DOHH2 (cell line): ENCODE results near the gene DCTPP1.

Experiments used
- H3F3A ChIP-seq: fragments of 200-600 bp; sonication (generic), shearing (Covaris generic); 2 replicates; pipeline ENCODE4 v1.6.0; 2016; ENCODE audit warnings: antibody characterized with exemption, mild to moderate bottlenecking; ENCODE audit not compliant: control insufficient read depth, insufficient read depth
- H3K27ac ChIP-seq: fragments of 200-600 bp; sonication (generic); 2 replicates; pipeline ENCODE4 v1.5.1; 2014; ENCODE audit warnings: low read depth, mild to moderate bottlenecking, low read length, moderate library complexity
- H3K27me3 ChIP-seq: fragments of 200-600 bp; sonication (generic); 2 replicates; pipeline ENCODE4 v1.6.1; 2014; ENCODE audit warnings: mild to moderate bottlenecking, low read length, mixed read lengths; ENCODE audit not compliant: control insufficient read depth
- H3K36me3 ChIP-seq: fragments of 200-600 bp; sonication (generic); 2 replicates; pipeline ENCODE4 v1.6.1; 2014; ENCODE audit warnings: mild to moderate bottlenecking, low read length, moderate library complexity, mixed read lengths; ENCODE audit not compliant: control insufficient read depth
- H3K4me1 ChIP-seq: fragments of 200-600 bp; sonication (generic); 2 replicates; pipeline ENCODE4 v1.6.1; 2014; ENCODE audit warnings: mild to moderate bottlenecking, low read length, mixed read lengths; ENCODE audit not compliant: control insufficient read depth
- H3K4me2 ChIP-seq: fragments of 200-600 bp; sonication (generic); 2 replicates; pipeline ENCODE4 v1.6.0; 2014; ENCODE audit warnings: mild to moderate bottlenecking, low read length, moderate library complexity
- H3K4me3 ChIP-seq: fragments of 200-600 bp; sonication (generic); 2 replicates; pipeline ENCODE4 v1.5.1; 2014; ENCODE audit warnings: mild to moderate bottlenecking, low read length, mixed read lengths
- H3K79me2 ChIP-seq: fragments of 200-600 bp; sonication (generic); 2 replicates; pipeline ENCODE4 v1.6.1; 2014; ENCODE audit warnings: mild to moderate bottlenecking, low read length, mixed read lengths; ENCODE audit not compliant: control insufficient read depth
- H3K9me2 ChIP-seq: fragments of 200-600 bp; sonication (generic); replicated peaks from 2 replicates; pipeline ENCODE4 v1.6.1; 2014; ENCODE audit warnings: mild to moderate bottlenecking, low read length, mixed read lengths; ENCODE audit not compliant: control insufficient read depth
- H3K9me3 ChIP-seq: fragments of 200-600 bp; sonication (generic); 2 replicates; pipeline ENCODE4 v1.6.1; 2014; ENCODE audit warnings: antibody characterized with exemption, low read length, mixed read lengths; ENCODE audit not compliant: control insufficient read depth, insufficient read depth
- H4K20me1 ChIP-seq: fragments of 200-600 bp; sonication (generic); 2 replicates; pipeline ENCODE4 v1.6.0; 2014; ENCODE audit warnings: low read depth, mild to moderate bottlenecking, antibody characterized with exemption, low read length, moderate library complexity; ENCODE audit not compliant: control insufficient read depth, insufficient read depth
- EZH2phosphoT487 ChIP-seq: fragments of 200-600 bp; sonication (generic); IDR thresholded peaks from 2 replicates; pipeline ENCODE4 v1.6.1; 2017; ENCODE audit warnings: borderline replicate concordance, mild to moderate bottlenecking, antibody characterized with exemption, low read length, moderate library complexity, mixed read lengths
- TF ChIP-seq, protein P1 (sequence below): fragments of 200-600 bp; sonication (generic); IDR thresholded peaks from one replicate; pipeline ENCODE4 v1.5.1; 2014; ENCODE audit warnings: antibody characterized with exemption, mild to moderate bottlenecking, low read depth, low read length; ENCODE audit not compliant: poor library complexity, severe bottlenecking

The DCTPP1 gene

DNA sequence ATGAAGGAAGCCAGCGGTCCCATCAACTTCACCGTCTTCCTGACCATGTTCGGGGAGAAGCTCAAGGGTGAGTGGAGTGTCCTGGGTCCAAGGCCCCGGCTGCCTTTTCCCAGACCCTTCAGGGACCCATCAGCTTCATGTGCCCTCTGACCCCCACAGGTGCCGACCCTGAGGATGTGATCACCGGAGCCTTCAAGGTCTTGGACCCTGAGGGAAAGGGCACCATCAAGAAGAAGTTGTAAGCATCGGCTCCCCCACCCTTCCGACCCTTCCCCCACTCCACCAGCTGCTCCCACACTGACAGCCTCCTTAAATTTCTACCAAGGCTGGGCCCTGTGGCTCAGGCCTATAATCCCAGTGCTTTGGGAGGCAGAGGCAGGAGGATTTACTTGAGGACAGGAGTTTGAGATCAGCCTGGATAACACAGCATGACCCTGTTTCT is 53.3 kb downstream of the DCTPP1 start:
- H3K4me3 ChIP-seq = no peak overlapping the region
- no peaks in the 10 kb centered on the region for H4K20me1 ChIP-seq
- H3K9me3 ChIP-seq = no peaks in the 10 kb centered on the region
- H3F3A ChIP-seq = peaks cover 20% of the 10 kb centered on the region
- peaks cover 30% of the 10 kb centered on the region for H3K36me3 ChIP-seq
- peaks cover 58% of the 10 kb centered on the region for H3K4me1 ChIP-seq
- no peak overlapping the region for H3K27ac ChIP-seq
- TF ChIP-seq, protein P1, sequence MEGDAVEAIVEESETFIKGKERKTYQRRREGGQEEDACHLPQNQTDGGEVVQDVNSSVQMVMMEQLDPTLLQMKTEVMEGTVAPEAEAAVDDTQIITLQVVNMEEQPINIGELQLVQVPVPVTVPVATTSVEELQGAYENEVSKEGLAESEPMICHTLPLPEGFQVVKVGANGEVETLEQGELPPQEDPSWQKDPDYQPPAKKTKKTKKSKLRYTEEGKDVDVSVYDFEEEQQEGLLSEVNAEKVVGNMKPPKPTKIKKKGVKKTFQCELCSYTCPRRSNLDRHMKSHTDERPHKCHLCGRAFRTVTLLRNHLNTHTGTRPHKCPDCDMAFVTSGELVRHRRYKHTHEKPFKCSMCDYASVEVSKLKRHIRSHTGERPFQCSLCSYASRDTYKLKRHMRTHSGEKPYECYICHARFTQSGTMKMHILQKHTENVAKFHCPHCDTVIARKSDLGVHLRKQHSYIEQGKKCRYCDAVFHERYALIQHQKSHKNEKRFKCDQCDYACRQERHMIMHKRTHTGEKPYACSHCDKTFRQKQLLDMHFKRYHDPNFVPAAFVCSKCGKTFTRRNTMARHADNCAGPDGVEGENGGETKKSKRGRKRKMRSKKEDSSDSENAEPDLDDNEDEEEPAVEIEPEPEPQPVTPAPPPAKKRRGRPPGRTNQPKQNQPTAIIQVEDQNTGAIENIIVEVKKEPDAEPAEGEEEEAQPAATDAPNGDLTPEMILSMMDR = no peak
- no peak for TF ChIP-seq EZH2phosphoT487
- H3K79me2 ChIP-seq = peaks cover 32% of the 10 kb centered on the region
- peak overlapping the region; percentile 97; the same call in 1 of the 2 replicates for H3K4me2 ChIP-seq
- H3K9me2 ChIP-seq = no peaks in the 10 kb centered on the region
- no peaks in the 10 kb centered on the region for H3K27me3 ChIP-seq

DNA sequence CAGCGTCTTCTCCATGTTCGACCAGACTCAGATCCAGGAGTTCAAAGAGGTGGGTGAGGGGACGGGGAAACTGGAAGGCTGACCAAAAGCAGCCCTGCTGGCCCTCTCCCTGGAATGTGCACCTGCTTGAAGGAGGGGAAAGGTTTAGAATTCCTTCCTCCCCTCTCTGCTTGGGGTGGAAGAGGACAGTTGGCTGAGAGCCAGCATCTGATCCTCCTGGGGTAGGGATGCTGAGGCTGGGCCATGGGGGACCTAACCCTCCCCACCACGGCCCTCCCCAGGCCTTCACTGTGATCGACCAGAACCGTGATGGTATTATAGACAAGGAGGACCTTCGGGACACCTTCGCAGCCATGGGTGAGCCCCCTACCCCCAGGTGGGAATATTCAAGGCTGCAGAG is 54.0 kb downstream of the DCTPP1 start:
- no peak overlapping the region for H3K27ac ChIP-seq
- TF ChIP-seq, protein P1 = no peak
- no peak for TF ChIP-seq EZH2phosphoT487
- H3K4me1 ChIP-seq = peaks cover 56% of the 10 kb centered on the region
- peaks cover 26% of the 10 kb centered on the region for H3K79me2 ChIP-seq
- no peaks in the 10 kb centered on the region for H4K20me1 ChIP-seq
- H3K9me3 ChIP-seq = no peaks in the 10 kb centered on the region
- no peak overlapping the region for H3K4me2 ChIP-seq
- H3K4me3 ChIP-seq = no peak overlapping the region
- H3K36me3 ChIP-seq = peaks cover 25% of the 10 kb centered on the region
- no peaks in the 10 kb centered on the region for H3K27me3 ChIP-seq
- H3K9me2 ChIP-seq = no peaks in the 10 kb centered on the region
- peaks cover 19% of the 10 kb centered on the region for H3F3A ChIP-seq

DNA sequence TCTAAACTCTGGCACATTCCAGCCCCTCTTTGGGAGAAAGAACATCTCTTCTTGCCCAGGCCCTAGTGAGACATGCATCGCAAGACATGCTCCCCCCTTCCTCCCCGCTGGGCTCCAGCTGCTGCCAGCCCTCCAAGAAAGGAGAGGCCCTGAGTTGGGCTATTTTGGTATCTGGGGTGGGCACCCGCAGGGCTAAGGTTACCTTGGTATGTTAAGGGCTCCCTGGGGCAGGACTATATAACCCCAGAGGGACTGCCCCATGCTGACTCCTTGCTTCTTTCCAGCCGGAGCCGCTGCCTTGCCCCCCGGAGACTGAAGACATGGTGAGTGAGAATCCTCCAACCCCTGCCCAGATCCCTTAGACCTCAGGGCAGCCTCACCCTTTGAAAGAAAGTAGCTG is 55.3 kb downstream of the DCTPP1 start, which contains the start of gene MYL11:
Gene MYL11 (plus strand): TSS at position 265 of the 400 bp plus-strand sequence. CDS start 56 bp downstream, at position 321.
- Histone ChIP-seq H3K27me3 (no peaks in the 10 kb centered on the region), H4K20me1 (no peaks in the 10 kb centered on the region), H3K79me2 (peaks cover 17% of the 10 kb centered on the region), H3K4me1 (peaks cover 42% of the 10 kb centered on the region), H3K36me3 (peaks cover 16% of the 10 kb centered on the region), H3K4me3 (no peak within 1 kb of the TSS), H3K27ac (no peak within 1 kb of the TSS), H3F3A (peaks cover 7% of the 10 kb centered on the region), H3K9me2 (no peaks in the 10 kb centered on the region), H3K4me2 (no peak within 1 kb of the TSS), H3K9me3 (no peaks in the 10 kb centered on the region)
- TF ChIP-seq, protein P1 = no peak
- TF ChIP-seq EZH2phosphoT487 = no peak
